ENCODE data around the gene SUSD1.

Gene SUSD1

GRCh38 chr9:111999319-111999718, 175.8 kb downstream of the SUSD1 start:
- no peaks in the 10 kb centered on the region for H3K36me3 ChIP-seq (ENCODE audit: insufficient read depth, low read length)
- no peaks in the 10 kb centered on the region for H3F3A ChIP-seq (ENCODE audit: low read depth)
- TF ChIP-seq CTCF (conservative IDR thresholded peaks at IDR 0.05; ENCODE audit: low read length) (no peak), EZH2phosphoT487 (IDR thresholded peaks at IDR 0.05; ENCODE audit: borderline replicate concordance) (no peak)
- no peak overlapping the region for H3K4me3 ChIP-seq (ENCODE audit: low read length, poor library complexity, severe bottlenecking)
- peaks cover 12% of the 10 kb centered on the region for H3K4me1 ChIP-seq (ENCODE audit: insufficient read depth, low read length, poor library complexity, severe bottlenecking)
- no peaks in the 10 kb centered on the region for H3K79me2 ChIP-seq (ENCODE audit: insufficient read depth, low read length)
- H3K9me2 ChIP-seq (replicated peaks; ENCODE audit: low read depth, low read length) = no peaks in the 10 kb centered on the region
- no peak overlapping the region for H3K4me2 ChIP-seq (ENCODE audit: low read depth, low read length, poor library complexity, severe bottlenecking)
- H2AFZ ChIP-seq (ENCODE audit: low read length) = no peak overlapping the region
- H4K20me1 ChIP-seq (ENCODE audit: insufficient read depth, low read length, poor library complexity, severe bottlenecking) = no peaks in the 10 kb centered on the region
- no peaks in the 10 kb centered on the region for H3K27me3 ChIP-seq (ENCODE audit: insufficient read depth, low read length, poor library complexity, severe bottlenecking)
- H3K9ac ChIP-seq (ENCODE audit: low read depth, low read length, poor library complexity, severe bottlenecking) = no peak overlapping the region
- no peaks in the 10 kb centered on the region for H3K9me3 ChIP-seq (ENCODE audit: insufficient read depth, low read depth, low read length)

GRCh38 chr9:111997831-111998230, 177.3 kb downstream of the SUSD1 start:
- no peak overlapping the region for H3K4me3 ChIP-seq (ENCODE audit: low read length, poor library complexity, severe bottlenecking)
- no peak overlapping the region for H3K4me2 ChIP-seq (ENCODE audit: low read depth, low read length, poor library complexity, severe bottlenecking)
- H2AFZ ChIP-seq (ENCODE audit: low read length) = no peak overlapping the region
- H3K9me2 ChIP-seq (replicated peaks; ENCODE audit: low read depth, low read length) = no peaks in the 10 kb centered on the region
- H3K79me2 ChIP-seq (ENCODE audit: insufficient read depth, low read length) = no peaks in the 10 kb centered on the region
- no peaks in the 10 kb centered on the region for H3K36me3 ChIP-seq (ENCODE audit: insufficient read depth, low read length)
- no peaks in the 10 kb centered on the region for H4K20me1 ChIP-seq (ENCODE audit: insufficient read depth, low read length, poor library complexity, severe bottlenecking)
- H3K4me1 ChIP-seq (ENCODE audit: insufficient read depth, low read length, poor library complexity, severe bottlenecking) = peaks cover 12% of the 10 kb centered on the region
- no peaks in the 10 kb centered on the region for H3K9me3 ChIP-seq (ENCODE audit: insufficient read depth, low read depth, low read length)
- no peaks in the 10 kb centered on the region for H3K27me3 ChIP-seq (ENCODE audit: insufficient read depth, low read length, poor library complexity, severe bottlenecking)
- TF ChIP-seq EZH2phosphoT487 (IDR thresholded peaks at IDR 0.05; ENCODE audit: borderline replicate concordance) (no peak), CTCF (conservative IDR thresholded peaks at IDR 0.05; ENCODE audit: low read length) (no peak)
- H3K9ac ChIP-seq (ENCODE audit: low read depth, low read length, poor library complexity, severe bottlenecking) = no peak overlapping the region
- H3F3A ChIP-seq (ENCODE audit: low read depth) = no peaks in the 10 kb centered on the region

DNA sequence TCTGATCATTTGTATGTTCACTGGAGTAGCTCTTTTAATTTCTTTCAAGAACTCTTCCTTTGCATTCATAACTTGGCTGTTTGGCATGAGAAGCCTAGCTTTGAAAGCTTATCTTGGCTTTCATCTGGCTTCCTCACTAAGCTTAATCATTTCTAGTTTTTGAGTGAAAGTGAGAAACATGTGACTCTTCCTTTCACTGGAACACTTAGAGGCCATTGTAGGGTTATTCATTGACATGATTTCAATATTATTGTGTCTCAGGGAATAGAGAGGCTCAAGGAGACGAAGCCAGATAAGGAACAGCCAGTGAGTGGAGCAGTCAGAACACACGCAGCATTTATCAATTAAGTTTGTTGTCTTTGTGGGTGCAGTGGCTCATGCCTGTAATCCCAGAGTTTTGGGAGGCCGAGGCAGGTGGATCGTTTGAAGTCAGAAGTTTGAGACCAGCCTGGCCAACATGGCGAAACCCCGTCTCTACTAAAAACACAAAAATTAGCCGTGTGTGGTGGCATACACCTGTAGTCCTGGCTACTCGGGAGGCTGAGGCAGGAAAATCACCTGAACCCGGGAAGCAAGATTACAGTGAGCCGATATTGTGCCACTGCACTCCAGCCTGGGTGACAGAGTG, 180.2 kb downstream of the SUSD1 start:
- Histone ChIP-seq H3F3A (ENCODE audit: low read depth) (no peaks in the 10 kb centered on the region), H3K9me2 (replicated peaks; ENCODE audit: low read depth, low read length) (no peaks in the 10 kb centered on the region), H3K36me3 (ENCODE audit: insufficient read depth, low read length) (no peaks in the 10 kb centered on the region), H4K20me1 (ENCODE audit: insufficient read depth, low read length, poor library complexity, severe bottlenecking) (no peaks in the 10 kb centered on the region), H3K79me2 (ENCODE audit: insufficient read depth, low read length) (no peaks in the 10 kb centered on the region), H3K9ac (ENCODE audit: low read depth, low read length, poor library complexity, severe bottlenecking) (no peak overlapping the region), H3K9me3 (ENCODE audit: insufficient read depth, low read depth, low read length) (no peaks in the 10 kb centered on the region), H3K4me1 (ENCODE audit: insufficient read depth, low read length, poor library complexity, severe bottlenecking) (peaks cover 5% of the 10 kb centered on the region), H3K4me2 (ENCODE audit: low read depth, low read length, poor library complexity, severe bottlenecking) (no peak overlapping the region), H2AFZ (ENCODE audit: low read length) (no peak overlapping the region), H3K27me3 (ENCODE audit: insufficient read depth, low read length, poor library complexity, severe bottlenecking) (no peaks in the 10 kb centered on the region), H3K4me3 (ENCODE audit: low read length, poor library complexity, severe bottlenecking) (no peak overlapping the region)
- TF ChIP-seq CTCF (conservative IDR thresholded peaks at IDR 0.05; ENCODE audit: low read length) (no peak), EZH2phosphoT487 (IDR thresholded peaks at IDR 0.05; ENCODE audit: borderline replicate concordance) (no peak)

All from Loucy (cell line).